PC-3 (cell line): ENCODE measurements around the gene SPEF2. TPM values are rescaled to one million over a fixed set of nuclear protein-coding genes. Genes with fewer than 3 reads are reported as not detected.

Experiments
- ATAC-seq: fragments of 200-7000 bp; cut with Tn5 transposase; 2 replicates; pipeline ENCODE4 v1.9.1; 2020; ENCODE audit warnings: mild to moderate bottlenecking, moderate library complexity
- BruUV-seq: library from RNA; stranded (reverse); fragments of 400-500 nt; replicated peaks from 2 replicates; lab custom pipeline; 2021; lab: Mats Ljungman, UMichigan
- CTCF ChIA-PET: fragments of 300-600 bp; sonication (Branson Sonifier 250); formaldehyde crosslinking; loops from one replicate; lab custom pipeline; 2022; ENCODE audit warnings: antibody characterized with exemption; lab: Charles Lee
- POLR2A ChIA-PET: fragments of 300-600 bp; sonication (Branson Sonifier 250); formaldehyde crosslinking; loops from one replicate; lab custom pipeline; 2022; ENCODE audit warnings: antibody characterized with exemption; ENCODE audit not compliant: unreplicated experiment; lab: Charles Lee
- DNase-seq: peaks from one replicate; pipeline ENCODE4 v3.0.0-alpha.2; 2015
- H2AFZ ChIP-seq: fragments of 300-600 bp; sonication (generic); 2 replicates; pipeline ENCODE4 v1.6.0; 2016; ENCODE audit warnings: antibody characterized with exemption, low read length
- H3F3A ChIP-seq: fragments of 300-600 bp; sonication (generic); one replicate; pipeline ENCODE4 v1.6.0; 2017; ENCODE audit warnings: antibody characterized with exemption, low read length, control low read depth, mild to moderate bottlenecking; ENCODE audit not compliant: unreplicated experiment
- H3K27ac ChIP-seq: fragments of 300-600 bp; sonication (generic); 2 replicates; pipeline ENCODE4 v1.5.1; 2016; ENCODE audit warnings: mild to moderate bottlenecking, low read length
- H3K27me3 ChIP-seq: fragments of 300-600 bp; sonication (generic); 2 replicates; pipeline ENCODE4 v1.6.1; 2016; ENCODE audit warnings: low read length, mixed read lengths
- H3K36me3 ChIP-seq: fragments of 300-600 bp; sonication (generic); 2 replicates; pipeline ENCODE4 v1.6.1; 2016; ENCODE audit warnings: low read depth, mixed run types, low read length, mixed read lengths
- H3K4me1 ChIP-seq: fragments of 300-600 bp; sonication (generic); 2 replicates; pipeline ENCODE4 v1.5.1; 2016; ENCODE audit warnings: low read length; ENCODE audit not compliant: insufficient read depth
- H3K4me2 ChIP-seq: fragments of 300-600 bp; sonication (generic); 2 replicates; pipeline ENCODE4 v1.6.0; 2016; ENCODE audit warnings: low read length
- H3K4me3 ChIP-seq: fragments of 300-600 bp; sonication (generic); 2 replicates; pipeline ENCODE4 v1.5.1; 2016; ENCODE audit warnings: mild to moderate bottlenecking, low read length, mixed read lengths
- H3K79me2 ChIP-seq: fragments of 300-600 bp; sonication (generic); 2 replicates; pipeline ENCODE4 v1.6.1; 2017; ENCODE audit warnings: low read length, mixed read lengths
- H3K9ac ChIP-seq: fragments of 300-600 bp; sonication (generic); 2 replicates; pipeline ENCODE4 v1.6.0; 2016; ENCODE audit warnings: mild to moderate bottlenecking, low read length
- H3K9me2 ChIP-seq: fragments of 300-600 bp; sonication (generic); replicated peaks from 2 replicates; pipeline ENCODE4 v1.6.1; 2016; ENCODE audit warnings: mixed run types, low read length, mixed read lengths
- H3K9me3 ChIP-seq: fragments of 300-600 bp; sonication (generic); 2 replicates; pipeline ENCODE4 v1.6.1; 2016; ENCODE audit warnings: low read length, mixed read lengths
- H4K20me1 ChIP-seq: fragments of 300-600 bp; sonication (generic); 2 replicates; pipeline ENCODE4 v1.6.1; 2016; ENCODE audit warnings: low read length, mixed read lengths
- CTCF ChIP-seq: fragments of 300-600 bp; sonication (generic); conservative IDR thresholded peaks from 2 replicates; pipeline ENCODE4 v1.5.1; 2017; ENCODE audit warnings: antibody characterized with exemption, low read depth, mild to moderate bottlenecking, low read length
- EZH2 ChIP-seq: fragments of 300-600 bp; sonication (generic); IDR thresholded peaks from one replicate; pipeline ENCODE4 v1.6.1; 2017; ENCODE audit warnings: antibody characterized with exemption, mild to moderate bottlenecking, low read length; ENCODE audit not compliant: unreplicated experiment
- EZH2phosphoT487 ChIP-seq: fragments of 300-600 bp; sonication (generic); IDR thresholded peaks from 2 replicates; pipeline ENCODE4 v1.6.1; 2018; ENCODE audit warnings: mild to moderate bottlenecking, antibody characterized with exemption, low read length, borderline replicate concordance
- intact Hi-C: fragments of 100-400 bp; cut with micrococcal nuclease; formaldehyde crosslinking; loops from 2 replicates; pipeline ENCODE4 v1.9.0; 2023
- total RNA-seq: library from RNA; depleted of rRNA; stranded (reverse); fragments of >200 nt; gene quantifications from 2 replicates; pipeline ENCODE4 v1.2.3, GENCODE V29; 2014

SPEF2 gene
- total RNA-seq, 1 experiment from 2014 or later = 2.3 TPM

GRCh38 chr5:35776757-35777156, 159.1 kb downstream of the SPEF2 start:
- ATAC-seq = no peak; the same call in 1 of the 2 replicates
- no TSS peak for BruUV-seq
- POLR2A ChIA-PET = no interaction called here

GRCh38 chr5:35777358-35778087, 159.9 kb downstream of the SPEF2 start:
- peaks cover 20% of the 10 kb centered on the region for H3K4me1 ChIP-seq
- no peaks in the 10 kb centered on the region for H3F3A ChIP-seq
- TF ChIP-seq EZH2phosphoT487 (no peak), CTCF (peak; percentile 70)
- BruUV-seq = no TSS peak
- no peak overlapping the region for H3K27ac ChIP-seq
- CTCF ChIA-PET = interaction anchor here (0.7 to 1.0 kb wide), 2 partner anchors 36 to 147 kb away, joined by 3 to 6 read pairs; no protein-coding TSS in a partner anchor
- intact Hi-C loops = loop anchor here (1.0 to 2.0 kb wide), 5 partner anchors 35 to 169 kb away; no protein-coding TSS in a partner anchor
- H3K9me3 ChIP-seq = no peaks in the 10 kb centered on the region
- DNase-seq = peak; percentile 84
- POLR2A ChIA-PET = no interaction called here
- no peak overlapping the region for H3K9ac ChIP-seq
- H3K4me2 ChIP-seq = no peak overlapping the region
- H3K4me3 ChIP-seq = no peak overlapping the region
- no peaks in the 10 kb centered on the region for H3K79me2 ChIP-seq
- H4K20me1 ChIP-seq = no peaks in the 10 kb centered on the region
- no peaks in the 10 kb centered on the region for H3K36me3 ChIP-seq
- H2AFZ ChIP-seq = peak overlapping the region; percentile 49
- H3K27me3 ChIP-seq = no peaks in the 10 kb centered on the region
- no peaks in the 10 kb centered on the region for H3K9me2 ChIP-seq
- ATAC-seq = peak; percentile 74

More at GRCh38 chr5:35776757-35777156, 159.1 kb downstream of the SPEF2 start:
- Histone ChIP-seq H3K4me3 (no peak overlapping the region), H3K36me3 (no peaks in the 10 kb centered on the region), H3K27me3 (no peaks in the 10 kb centered on the region), H3K9ac (no peak overlapping the region), H3K9me2 (no peaks in the 10 kb centered on the region), H3K4me2 (no peak overlapping the region), H2AFZ (peak overlapping the region; percentile 49), H3K27ac (no peak overlapping the region), H3K79me2 (no peaks in the 10 kb centered on the region), H3K9me3 (no peaks in the 10 kb centered on the region), H3F3A (no peaks in the 10 kb centered on the region), H3K4me1 (peaks cover 26% of the 10 kb centered on the region), H4K20me1 (no peaks in the 10 kb centered on the region)
- CTCF ChIA-PET = interaction anchor here (0.7 kb wide), 1 partner anchor 36 kb away, joined by 3 read pairs; no protein-coding TSS in a partner anchor
- DNase-seq = peak; percentile 39
- intact Hi-C loops = loop anchor here (1.0 to 2.0 kb wide), 4 partner anchors 34 to 168 kb away; no protein-coding TSS in a partner anchor
- TF ChIP-seq EZH2phosphoT487 = no peak
- TF ChIP-seq EZH2 = no peak
- no peak for TF ChIP-seq CTCF
